DMS79 treated with DMSO at 0.1 percent for 48 hours (cell line): ENCODE results near the gene DOCK2.
"Not testable (repeated sequence)": the region's sequence is repeated elsewhere in the genome, so short reads cannot be mapped to it uniquely, and the experiment has no call there.

ENCODE experiments used
- DNase-seq: peaks from one replicate; lab custom pipeline; 2025; lab: John Stamatoyannopoulos, UW

DOCK2 gene

DNA sequence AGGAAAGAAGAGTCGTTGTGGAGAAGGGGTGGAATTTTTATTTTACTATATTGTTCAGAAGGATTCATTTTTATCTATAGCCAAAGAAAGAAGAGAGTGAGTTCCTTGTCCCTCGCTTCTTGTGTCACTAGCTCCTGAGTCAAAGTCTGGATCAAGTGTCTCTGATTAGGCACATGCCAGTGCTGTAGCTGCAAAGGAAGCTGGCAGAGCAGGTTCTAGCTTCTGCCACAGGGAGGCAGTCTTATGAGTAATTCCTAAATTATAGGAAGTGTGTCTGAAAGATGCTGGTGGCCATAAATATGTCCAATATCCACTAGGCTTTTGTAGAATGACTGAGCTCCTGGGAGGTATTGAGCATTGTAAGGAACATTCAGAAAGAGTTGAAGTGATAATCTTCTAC is 84.7 kb downstream of the DOCK2 start:
- no peak for DNase-seq

DNA sequence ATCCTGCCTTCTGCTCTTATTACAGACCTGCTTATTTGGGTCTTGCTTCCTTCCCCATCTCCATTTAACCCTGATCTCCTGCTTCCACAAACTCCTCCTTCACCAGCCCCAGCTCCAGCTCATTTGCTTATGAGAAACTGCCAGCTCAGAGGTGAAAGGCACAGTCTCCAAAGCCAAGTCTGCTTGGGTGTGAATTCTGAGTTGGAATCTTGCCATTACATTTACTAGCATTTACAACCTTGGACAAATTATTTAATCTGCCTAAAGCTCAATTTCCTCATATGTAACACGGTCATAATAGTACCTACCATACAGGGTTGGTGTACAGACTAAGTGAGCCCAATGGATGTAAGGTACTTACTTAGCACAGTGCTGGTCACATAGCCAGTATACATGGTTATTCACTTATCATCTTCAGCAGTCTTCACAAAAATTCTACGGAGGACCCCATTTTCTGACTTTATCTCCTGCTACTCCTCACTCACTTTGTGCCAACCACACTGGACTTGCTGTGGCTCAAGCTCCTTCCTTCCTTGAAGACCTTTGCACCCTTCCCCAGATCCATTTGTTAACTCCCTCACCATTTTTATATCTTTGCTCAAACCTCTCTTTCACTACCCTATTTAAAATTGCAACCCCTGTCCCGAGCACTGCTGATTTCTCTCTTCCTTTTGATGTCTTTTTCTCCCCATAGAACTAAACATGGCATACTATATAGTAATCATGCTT is 86.2 kb downstream of the DOCK2 start:
- DNase-seq = no peak

DNA sequence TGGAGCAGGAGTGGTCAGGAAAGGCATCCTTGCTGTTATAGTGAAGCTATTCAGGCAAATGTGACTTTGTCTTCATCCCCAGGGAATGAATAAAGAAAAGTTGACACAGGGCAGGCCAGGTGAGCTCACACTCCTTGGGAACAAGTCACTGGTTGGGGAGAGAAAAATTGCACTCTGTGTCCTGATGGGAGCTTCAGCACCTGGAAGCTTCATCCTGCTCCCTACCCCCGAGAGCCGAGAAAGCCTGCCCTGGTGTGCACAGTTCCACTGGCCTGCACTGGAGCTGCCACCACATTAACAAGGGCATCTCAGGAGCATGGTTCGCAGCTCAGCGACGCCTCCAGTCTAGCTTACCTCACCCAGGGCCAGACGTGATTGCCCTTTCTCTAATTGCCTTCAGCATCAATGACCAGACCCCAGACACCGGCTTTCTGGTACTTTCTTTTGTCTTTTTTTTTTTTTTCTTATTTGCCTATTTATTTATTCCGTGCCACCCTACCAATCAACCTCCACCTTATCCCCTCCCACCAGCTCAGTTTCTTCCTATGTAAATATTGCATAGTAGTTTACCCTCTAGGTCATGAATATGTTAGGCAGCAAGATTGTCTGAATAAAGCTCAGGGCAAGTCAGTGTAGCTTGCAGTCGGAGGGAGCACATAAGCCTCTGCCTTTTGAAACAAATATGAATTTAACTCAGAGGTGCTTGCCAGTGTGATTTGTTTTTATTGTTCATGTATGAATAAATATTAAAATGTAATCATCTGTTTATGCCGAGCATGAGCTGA is 87.4 kb downstream of the DOCK2 start:
- no peak for DNase-seq

DNA sequence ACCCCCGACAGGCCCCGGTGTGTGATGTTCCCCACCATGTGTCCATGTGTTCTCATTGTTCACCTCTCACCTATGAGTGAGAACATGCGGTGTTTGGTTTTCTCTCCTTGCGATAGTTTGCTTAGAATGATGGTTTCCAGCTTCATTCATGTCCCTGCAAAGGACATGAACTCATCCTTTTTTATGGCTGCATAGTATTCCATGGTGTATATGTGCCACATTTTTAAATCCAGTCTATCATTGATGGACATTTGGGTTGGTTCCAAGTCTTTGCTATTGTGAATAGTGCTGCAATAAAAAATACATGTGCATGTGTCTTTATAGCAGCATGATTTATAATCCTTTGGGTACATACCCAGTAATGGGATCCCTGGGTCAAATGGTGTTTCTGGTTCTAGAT is 88.6 kb downstream of the DOCK2 start:
- DNase-seq = not testable (repeated sequence)

DNA sequence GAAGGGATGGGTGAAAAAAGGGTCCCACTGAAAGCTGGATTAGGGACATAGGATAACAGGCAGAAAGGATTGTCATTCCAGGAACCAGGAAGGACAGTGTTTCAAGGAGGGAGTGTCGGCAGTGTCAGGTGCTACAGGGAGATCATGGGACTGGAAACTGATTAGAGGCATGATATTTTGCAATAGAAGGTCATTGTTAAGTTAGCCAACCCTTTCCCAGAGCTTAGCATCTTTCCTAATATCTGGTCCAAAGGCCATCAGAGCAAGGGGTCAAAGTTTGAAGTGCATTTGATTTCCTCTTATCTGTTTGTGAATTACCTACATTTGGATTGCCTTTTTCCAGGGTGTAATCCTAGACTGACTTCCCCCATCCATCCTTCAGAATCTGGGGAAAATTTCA is 91.3 kb downstream of the DOCK2 start:
- DNase-seq = no peak

DNA sequence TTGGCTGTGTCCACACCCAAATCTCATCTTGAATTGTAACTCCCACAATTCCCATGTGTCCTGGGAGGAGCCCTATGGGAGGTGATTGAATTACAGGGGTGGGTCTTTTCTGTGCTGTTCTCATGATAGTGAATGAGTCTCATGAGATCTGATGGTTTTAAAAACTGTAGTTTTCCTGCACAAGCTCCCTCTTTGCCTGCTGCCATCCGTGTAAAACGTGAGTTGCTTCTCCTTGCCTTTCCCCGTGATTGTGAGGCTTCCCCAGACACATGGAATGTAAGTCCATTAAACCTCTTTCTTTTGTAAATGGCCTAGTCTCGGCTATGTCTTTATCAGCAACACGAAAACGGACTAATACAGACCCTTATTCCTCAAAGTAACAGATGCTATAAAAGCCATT is 94.1 kb downstream of the DOCK2 start:
- DNase-seq = no peak

DNA sequence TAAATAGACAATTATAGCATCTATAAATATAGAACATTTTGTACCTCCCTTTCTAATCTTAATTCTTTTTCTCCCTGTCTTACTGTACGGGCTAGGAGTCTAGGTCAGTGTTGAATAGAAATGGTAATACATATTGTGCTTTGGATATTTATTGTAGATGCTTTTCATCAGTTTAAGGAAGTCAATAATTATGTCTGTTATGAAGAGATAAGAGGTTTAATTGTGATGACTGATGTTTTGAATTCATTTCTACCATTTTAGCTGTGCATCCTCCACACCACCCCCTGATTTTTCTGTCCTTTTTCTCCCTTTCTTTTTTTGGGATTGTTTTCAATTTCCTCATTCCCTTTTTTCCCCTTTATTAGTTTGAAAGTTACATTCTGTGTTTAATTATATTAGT is 95.8 kb downstream of the DOCK2 start:
- DNase-seq = no peak

DNA sequence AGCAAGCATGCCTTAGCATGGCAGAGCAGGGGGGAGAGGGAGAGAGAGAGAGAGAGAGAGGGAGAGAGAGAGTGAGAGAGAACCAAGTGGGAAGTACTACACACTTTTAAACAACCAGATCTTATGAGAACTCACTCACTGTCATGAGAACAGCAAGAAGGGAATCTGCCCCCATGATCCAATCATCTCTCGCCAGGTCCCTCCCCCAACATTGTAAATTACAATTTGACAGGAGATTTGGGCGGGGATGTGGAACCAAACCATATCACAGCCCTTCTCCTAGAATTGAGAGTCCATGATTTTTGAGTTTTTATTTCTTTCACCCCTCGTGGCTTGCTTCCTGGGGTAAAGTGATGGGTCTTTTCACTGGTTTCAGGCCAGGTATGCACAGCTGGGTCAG is 98.8 kb downstream of the DOCK2 start:
- no peak for DNase-seq

DNA sequence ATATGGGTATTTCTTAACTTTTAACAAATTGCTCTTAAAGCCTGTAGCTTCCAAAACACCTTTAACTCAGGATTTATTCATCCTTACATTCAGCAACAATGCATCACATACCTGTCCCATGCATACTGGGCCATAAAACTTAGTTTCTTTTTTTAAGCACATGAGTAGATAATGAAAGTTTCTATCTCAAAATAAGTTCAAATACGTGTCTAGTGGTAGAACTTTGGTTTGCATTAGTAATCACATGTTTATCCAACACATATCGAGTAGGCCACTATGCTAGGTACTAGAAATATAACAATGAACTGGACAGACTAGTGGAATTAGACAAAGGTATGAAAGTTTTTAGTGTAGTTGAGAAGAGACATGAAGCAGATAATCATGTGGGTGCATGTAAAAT is 99.6 kb downstream of the DOCK2 start:
- DNase-seq = no peak

DNA sequence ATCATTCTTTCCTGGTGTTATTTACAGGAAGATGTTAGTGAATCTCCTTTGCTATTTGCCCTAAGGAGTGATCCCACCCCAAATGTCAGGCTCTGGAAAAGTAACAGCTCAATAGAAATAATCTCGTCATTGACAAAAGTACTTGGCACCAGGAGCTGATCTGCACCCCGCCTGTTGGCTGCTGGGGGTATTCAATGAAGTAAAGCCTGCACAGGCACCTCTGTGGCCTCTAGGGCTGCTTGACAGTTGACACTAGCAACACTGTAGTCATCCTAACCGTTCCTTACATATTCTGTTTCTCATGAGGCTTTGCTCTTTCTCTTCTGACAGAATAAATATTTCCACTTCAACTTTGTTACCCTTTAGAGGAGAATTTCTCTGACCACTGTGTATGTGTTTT is 103.4 kb downstream of the DOCK2 start:
- no peak for DNase-seq

DNA sequence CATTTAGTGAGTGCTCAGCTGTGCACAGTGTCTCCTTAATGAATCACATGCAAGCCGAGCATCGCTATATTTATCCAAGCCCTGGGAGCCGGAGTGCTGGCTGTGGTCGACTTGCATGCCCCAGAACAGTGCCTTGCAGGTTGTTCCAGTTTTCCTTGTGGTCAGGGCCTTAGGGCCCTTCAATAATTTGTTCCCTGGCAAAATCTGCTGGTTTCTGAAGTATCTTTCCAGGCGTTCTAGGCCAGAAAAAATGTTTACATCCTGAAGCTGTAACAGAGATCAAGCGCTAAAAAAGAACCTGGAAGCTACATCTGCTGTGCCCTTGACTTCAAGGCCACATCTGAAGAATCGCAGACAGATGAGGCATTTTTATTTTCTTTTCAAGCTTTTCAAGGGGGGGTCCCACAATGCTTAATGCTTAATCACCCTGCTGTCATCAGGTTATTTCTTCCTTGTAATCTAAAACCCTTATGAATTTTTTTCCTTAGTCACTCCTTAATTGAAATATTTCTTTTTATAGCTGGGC is 105.8 kb downstream of the DOCK2 start:
- no peak for DNase-seq

DNA sequence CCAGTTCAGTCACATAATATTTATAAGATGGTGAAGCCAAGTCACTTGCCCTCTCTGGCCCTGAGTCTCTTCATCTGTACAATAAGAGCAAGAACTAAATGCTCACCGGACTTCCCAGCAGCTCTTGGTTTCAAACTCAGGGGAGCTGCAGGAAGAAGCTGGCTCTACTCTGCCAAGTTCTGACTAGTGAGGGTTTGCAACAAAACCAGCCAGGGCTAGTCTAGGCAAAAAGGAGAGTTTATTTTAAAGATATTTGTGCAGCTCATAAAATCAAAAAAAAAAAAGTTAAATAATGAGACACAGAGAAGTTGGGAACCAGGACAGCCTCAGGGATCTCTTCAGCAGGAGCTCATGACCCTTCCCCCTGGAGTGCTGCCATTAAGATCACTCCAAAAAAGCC is 107.3 kb downstream of the DOCK2 start:
- no peak for DNase-seq

DNA sequence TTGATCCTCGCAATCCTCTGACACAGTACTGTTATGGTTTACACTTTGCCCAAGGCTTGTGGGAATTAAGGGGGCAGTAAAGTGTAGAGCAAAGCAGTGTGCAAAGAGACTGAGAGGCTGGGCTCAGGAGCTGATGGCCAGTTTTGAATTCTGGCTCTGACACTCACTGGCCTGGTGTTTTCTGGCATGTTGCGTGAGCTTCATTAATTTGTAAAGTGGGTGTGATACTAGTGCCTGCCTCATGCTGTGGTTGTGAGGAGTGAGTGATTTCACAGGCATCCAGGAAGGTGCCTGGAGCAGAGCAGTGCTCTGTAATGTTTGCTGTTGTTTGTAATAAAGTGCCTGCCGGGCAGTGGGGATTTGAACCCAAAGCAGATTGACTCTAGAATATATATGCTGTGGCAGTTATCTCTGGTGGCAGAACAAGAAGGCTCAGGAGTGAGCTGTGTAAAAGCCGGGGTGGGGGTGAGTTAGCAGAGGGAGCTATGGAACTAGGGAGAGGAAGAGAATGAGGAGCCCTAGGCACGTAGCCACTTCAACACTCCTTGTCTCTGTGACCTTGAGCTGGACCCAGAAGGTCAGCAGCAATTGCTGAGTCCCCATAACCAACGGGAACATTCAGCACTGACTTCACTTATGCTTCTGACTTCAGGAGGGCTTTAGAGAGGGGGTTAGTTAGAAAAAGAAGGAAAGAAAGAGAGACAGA is 108.5 kb downstream of the DOCK2 start:
- DNase-seq = no peak

DNA sequence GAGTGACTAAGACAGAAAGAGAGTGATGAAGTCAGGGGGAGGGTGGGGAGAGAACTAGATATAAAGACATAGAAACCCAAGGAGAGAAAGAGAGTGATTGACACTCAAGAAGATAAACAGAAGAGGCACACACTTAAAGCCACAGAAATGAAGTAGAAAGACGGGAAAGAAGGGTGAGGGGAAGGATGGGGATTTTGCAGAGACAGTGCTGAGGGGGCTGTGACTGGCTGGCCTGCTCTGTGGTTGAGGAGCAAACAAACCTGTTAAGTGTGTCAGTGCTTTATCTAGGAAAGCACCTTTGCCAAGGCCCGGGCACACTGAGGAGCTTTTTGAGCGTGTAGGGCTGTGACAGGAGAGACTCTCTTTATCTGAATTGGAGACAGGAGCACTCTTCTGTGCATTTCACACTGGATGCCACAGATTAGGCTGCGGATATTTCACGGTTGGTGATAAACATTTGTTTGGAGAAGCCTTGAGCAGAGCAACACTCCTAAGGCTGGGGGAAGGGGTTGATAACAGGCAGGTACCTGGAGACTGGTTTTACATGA is 109.1 kb downstream of the DOCK2 start:
- no peak for DNase-seq

DNA sequence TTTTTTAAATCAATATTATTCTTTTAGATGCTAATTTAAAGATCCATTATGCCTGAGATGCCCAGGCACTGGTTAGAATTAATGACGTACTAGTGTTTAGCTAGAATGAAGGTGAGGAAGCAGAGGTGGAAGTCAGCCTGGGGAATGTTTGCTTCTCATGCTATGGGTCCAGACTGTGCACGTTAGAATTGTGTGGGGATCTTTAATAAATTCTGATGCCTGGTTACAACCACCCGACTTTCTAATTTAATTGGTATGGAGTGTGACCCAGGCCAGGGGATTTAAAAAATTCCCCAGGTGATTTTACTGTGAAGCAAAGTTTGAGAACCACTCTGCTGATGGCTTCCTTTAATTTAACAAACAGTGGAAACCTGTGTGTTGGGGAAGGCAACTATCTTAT is 111.1 kb downstream of the DOCK2 start:
- no peak for DNase-seq

DNA sequence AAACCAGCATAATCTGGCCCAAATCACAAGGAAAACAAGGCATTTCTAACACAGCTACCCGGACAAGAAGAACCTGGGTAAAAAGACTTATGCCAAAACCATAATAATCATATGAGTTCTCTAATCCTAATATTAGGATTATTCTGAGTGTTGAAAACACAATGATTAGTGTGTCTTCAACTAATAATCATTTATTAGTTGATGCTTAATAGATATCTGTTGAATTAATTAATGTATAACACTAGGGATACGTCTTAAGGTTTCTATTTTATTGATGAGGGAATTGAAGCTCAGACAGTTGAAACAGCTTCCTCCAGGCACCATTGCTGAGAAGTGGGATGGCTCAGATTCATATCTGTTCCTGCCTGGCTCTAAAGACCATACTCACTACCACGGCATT is 112.2 kb downstream of the DOCK2 start:
- DNase-seq = no peak

DNA sequence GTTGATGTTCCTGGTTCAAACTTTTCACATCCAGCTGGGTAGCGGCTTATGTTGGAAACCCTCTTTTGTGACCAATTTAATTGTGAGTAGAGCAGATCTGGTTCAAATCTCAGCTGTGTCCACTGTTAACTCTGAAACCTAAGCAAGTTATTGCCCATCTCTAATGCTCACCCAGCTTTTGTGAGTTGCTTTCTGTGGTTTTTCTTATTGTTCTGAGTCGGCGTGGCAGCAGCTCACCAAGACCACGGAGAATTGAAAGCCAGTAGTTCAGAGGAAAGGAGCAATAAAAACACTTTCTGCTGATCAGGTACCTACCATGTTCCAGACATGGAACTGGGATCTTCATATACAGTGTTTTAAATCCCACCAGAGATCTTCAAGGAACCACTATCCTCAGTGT is 114.4 kb downstream of the DOCK2 start:
- no peak for DNase-seq

DNA sequence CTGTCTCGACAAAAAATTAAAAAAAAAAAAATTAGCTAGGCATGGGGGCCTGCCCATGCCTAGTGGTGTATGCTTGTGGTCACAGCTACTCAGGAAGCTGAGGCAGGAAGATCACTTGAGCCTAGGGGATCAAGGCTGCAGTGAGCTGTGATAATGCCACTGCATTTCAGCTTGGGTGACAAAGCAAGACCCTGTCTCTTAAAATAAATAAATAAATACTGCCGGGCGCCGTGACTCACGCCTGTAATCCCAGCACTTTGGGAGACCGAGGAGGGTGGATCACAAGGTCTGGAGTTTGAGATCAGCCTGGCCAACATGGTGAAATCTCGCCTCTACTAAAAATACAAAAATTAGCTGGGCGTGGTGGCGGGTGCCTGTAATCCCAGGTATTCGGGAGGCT is 115.5 kb downstream of the DOCK2 start:
- not testable (repeated sequence) for DNase-seq

DNA sequence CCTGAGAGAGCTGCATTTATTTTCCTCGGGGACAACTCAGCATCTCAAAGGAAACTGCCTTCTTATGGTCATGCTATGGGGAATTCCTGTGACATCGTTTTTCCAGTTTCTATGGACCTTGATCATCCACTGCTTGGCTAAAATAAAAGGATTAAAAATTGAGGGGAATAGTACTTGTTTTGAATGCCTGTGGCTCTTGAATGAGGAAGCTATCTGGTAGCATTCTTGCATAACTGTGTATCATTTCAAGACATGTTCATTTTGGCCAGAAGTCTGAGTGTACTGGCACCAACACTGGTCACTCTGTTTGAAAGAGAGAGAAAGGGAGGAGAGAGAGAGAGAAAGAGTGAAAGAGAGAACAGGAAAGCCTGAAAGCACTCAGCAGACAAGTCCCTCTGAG is 116.7 kb downstream of the DOCK2 start:
- DNase-seq = no peak

DNA sequence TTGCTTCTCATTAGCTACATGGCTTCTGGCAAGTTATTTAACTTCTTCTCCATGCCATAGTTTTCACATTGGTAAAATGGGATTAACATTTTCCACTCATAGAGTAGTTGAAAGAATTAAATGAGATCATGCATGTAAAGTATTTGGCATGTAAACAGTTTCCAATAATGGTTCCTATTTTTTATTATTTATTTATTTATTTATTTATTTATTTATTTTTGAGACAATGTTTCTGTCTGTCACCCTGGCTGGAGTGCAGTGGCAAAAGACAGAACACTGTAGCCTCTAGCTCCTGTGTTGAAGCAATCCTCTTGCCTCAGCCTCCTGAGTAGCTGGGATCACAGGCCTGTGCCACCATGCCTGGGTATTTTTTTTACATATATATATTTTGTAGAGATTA is 117.7 kb downstream of the DOCK2 start:
- no peak for DNase-seq

DNA sequence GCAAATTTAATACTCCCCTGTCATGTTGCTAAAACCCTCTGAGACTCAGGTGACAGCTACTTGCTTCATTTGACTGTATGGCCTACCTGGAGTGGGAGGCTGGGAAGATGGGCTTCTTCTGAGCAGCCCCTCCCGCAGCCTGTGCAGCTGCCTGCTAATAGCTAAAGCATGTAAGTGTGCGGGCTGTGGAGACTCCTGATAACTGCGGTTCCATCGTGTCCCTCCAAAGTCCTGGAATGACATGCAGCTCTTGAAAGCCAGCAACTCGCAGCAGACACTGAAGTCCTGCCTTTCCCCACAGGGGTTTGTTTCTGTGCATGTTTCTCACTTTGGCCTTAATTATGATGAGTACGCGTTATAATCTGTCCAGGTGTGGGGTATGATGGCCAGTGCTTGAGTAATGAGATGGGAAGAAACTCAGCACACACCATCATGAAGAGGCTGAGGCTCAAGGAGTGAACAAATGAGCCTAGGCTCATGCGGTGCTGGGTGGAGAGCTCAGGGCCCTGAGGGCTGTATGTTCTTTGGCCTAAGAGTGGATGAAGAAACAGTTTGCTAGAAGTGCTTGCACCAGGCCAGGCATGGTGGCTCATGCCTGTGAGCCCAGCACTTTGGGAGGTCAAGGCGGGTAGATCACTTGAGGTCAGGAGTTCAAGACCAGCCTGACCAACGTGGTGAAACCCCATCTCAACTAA is 119.1 kb downstream of the DOCK2 start:
- no peak for DNase-seq

DNA sequence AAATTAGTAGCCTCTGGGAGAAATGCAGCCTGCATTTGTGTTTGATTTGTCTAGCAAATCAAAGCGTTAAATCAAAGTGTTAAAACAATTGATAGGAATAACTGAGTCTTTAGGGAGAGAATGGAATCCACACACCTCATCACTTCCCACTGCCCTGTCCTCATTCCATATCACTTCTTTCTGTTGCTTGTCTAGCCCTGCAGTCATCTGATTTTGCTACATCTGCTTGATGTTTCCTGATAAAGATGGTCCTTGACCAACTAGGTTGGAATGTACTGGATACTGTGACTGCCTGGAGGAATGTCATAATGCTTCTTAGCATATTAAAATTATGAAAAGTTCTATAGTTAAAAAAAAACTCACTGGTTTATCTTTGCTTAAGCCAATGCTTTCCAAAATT is 119.9 kb downstream of the DOCK2 start:
- DNase-seq = no peak
